Sigmoid colon (tissue), 7 donors: ENCODE data around the gene DNAJC6. TPM values are rescaled to one million over a fixed set of nuclear protein-coding genes. Genes with fewer than 3 reads are reported as not detected.

Source experiments
- DNase-seq: peaks from one replicate; pipeline ENCODE4 v3.0.0-alpha.2; 2019
- H3K27ac ChIP-seq, 4 donors: fragments of 200-600 bp; sonication (generic); one replicate each; pipeline ENCODE4 v1.5.1; 2016 to 2019; ENCODE audit warnings: mild to moderate bottlenecking in 1 of 4
- H3K27me3 ChIP-seq, 3 donors: fragments of 200-600 bp; sonication (generic); one replicate each; pipeline ENCODE4 v1.5.1; 2019; ENCODE audit warnings: mild to moderate bottlenecking in 1 of 3
- H3K36me3 ChIP-seq, 4 donors: fragments of 200-600 bp; sonication (generic); one replicate each; pipeline ENCODE4 v1.5.1; 2016 to 2019
- H3K4me1 ChIP-seq, 4 donors: fragments of 200-600 bp; sonication (generic); one replicate each; pipeline ENCODE4 v1.5.1; 2017 to 2019
- H3K4me3 ChIP-seq, 4 donors: fragments of 200-600 bp; sonication (generic); one replicate each; pipeline ENCODE4 v1.5.1; 2017 to 2019; ENCODE audit warnings: mild to moderate bottlenecking in 2 of 4, moderate library complexity in 1 of 4
- H3K9me3 ChIP-seq, 4 donors: fragments of 200-600 bp in 3 of 4; sonication (generic) in 3 of 4; one replicate each; pipeline versions ENCODE4 v1.5.1 to v1.6.1; 2013 to 2019
- CTCF ChIP-seq, 4 experiments: fragments of 450-650 bp in 3 of 4; fragments of 200-600 bp in 1 of 4; IDR thresholded peaks; one replicate each; pipeline ENCODE4 v1.5.1; 2016 to 2019; ENCODE audit warnings: antibody characterized with exemption in 4 of 4, mild to moderate bottlenecking in 3 of 4, moderate library complexity in 2 of 4
- EP300 ChIP-seq, 4 donors: sonication (generic); formaldehyde crosslinking; IDR thresholded peaks; one replicate each; pipeline ENCODE4 v1.6.1; 2017; ENCODE audit warnings: antibody characterized with exemption in 4 of 4
- POLR2A ChIP-seq, 2 donors: fragments of 450-650 bp; IDR thresholded peaks; one replicate each; pipeline ENCODE4 v1.6.1; 2016; ENCODE audit warnings: antibody characterized with exemption in 2 of 2, mild to moderate bottlenecking in 2 of 2, moderate library complexity in 2 of 2
- POLR2AphosphoS5 ChIP-seq, 4 donors: sonication (generic); formaldehyde crosslinking; IDR thresholded peaks; one replicate each; pipeline ENCODE4 v1.6.1; 2017; ENCODE audit warnings: antibody characterized with exemption in 4 of 4
- WGBS, 2 donors: extraction: QIAGEN DNeasy Blood & Tissue Kit; methylation state at CpG; one replicate each; pipeline ENCODE4 v1.1.7; 2013; 5-methylcytosine and 5-hydroxymethylcytosine counted together
- intact Hi-C: fragments of 100-400 bp; cut with DNase I; formaldehyde crosslinking; loops from one replicate; pipeline ENCODE4 v1.15.1; 2023
- polyA plus RNA-seq, 3 donors: library from polyadenylated mRNA; stranded (reverse); fragments of 200-250 nt; gene quantifications; one replicate each; pipeline ENCODE4 v1.2.3, GENCODE V29; 2013
- total RNA-seq, 4 donors: library from RNA; depleted of rRNA; stranded (reverse); fragments of >200 nt; gene quantifications; one replicate each; pipeline ENCODE4 v1.1.0, GENCODE V29; 2016
- donor health status: healthy with polysubstance abuse.
- donor health status: Bipolar disorder and iron deficiency.
- donor health status: healthy.

The DNAJC6 gene
- total and polyA plus RNA-seq, 7 donors, result 0.23 to 7.1 (median 3.9) TPM

GRCh38 chr1:65386439-65386838, 77.1 kb downstream of the DNAJC6 start:
- DNase-seq, result no peak

GRCh38 chr1:65387821-65388220, 78.5 kb downstream of the DNAJC6 start:
- WGBS, 2 donors, result 87 to 94% methylated on average over 2 of the region's 2 CpGs
- no peak overlapping the region for H3K27ac ChIP-seq

More at GRCh38 chr1:65386439-65386838, 77.1 kb downstream of the DNAJC6 start:
- no peak overlapping the region for H3K27ac ChIP-seq
- H3K36me3 ChIP-seq, result no peaks in the 10 kb centered on the region
- intact Hi-C loops, result no loop called here
- no peaks in the 10 kb centered on the region for H3K27me3 ChIP-seq
- H3K9me3 ChIP-seq, result no peaks in the 10 kb centered on the region
- 93% methylated on average over 3 of the region's 3 CpGs for WGBS, 2 donors
- no peaks in the 10 kb centered on the region for H3K4me1 ChIP-seq
- H3K4me3 ChIP-seq, result no peak overlapping the region
- no peak for TF ChIP-seq EP300 (IDR thresholded peaks at IDR 0.05)

GRCh38 chr1:65388908-65389695, 79.8 kb downstream of the DNAJC6 start:
- no peak overlapping the region for H3K27ac ChIP-seq
- no peak for DNase-seq
- TF ChIP-seq POLR2AphosphoS5 (IDR thresholded peaks at IDR 0.05) (no peak), EP300 (IDR thresholded peaks at IDR 0.05) (no peak), CTCF (IDR thresholded peaks at IDR 0.05) (no peak), POLR2A (IDR thresholded peaks at IDR 0.05) (no peak)
- H3K4me3 ChIP-seq, result no peak overlapping the region
- no peaks in the 10 kb centered on the region for H3K27me3 ChIP-seq
- 90 to 92% methylated on average over 3 of the region's 3 CpGs for WGBS, 2 donors
- no peaks in the 10 kb centered on the region for H3K36me3 ChIP-seq
- intact Hi-C loops, result no loop called here
- H3K4me1 ChIP-seq, result no peaks in the 10 kb centered on the region
- H3K9me3 ChIP-seq, result no peaks in the 10 kb centered on the region

More at GRCh38 chr1:65387821-65388220, 78.5 kb downstream of the DNAJC6 start:
- Histone ChIP-seq H3K4me3 (no peak overlapping the region), H3K4me1 (no peaks in the 10 kb centered on the region), H3K27me3 (no peaks in the 10 kb centered on the region), H3K9me3 (no peaks in the 10 kb centered on the region), H3K36me3 (no peaks in the 10 kb centered on the region)
- no peak for DNase-seq
- TF ChIP-seq POLR2AphosphoS5 (IDR thresholded peaks at IDR 0.05) (no peak), EP300 (IDR thresholded peaks at IDR 0.05) (no peak), CTCF (IDR thresholded peaks at IDR 0.05) (no peak), POLR2A (IDR thresholded peaks at IDR 0.05) (no peak)
- intact Hi-C loops, result no loop called here

GRCh38 chr1:65392497-65392896, 83.2 kb downstream of the DNAJC6 start:
- DNase-seq, result no peak
- no peak for TF ChIP-seq POLR2A (IDR thresholded peaks at IDR 0.05)
- TF ChIP-seq POLR2AphosphoS5 (IDR thresholded peaks at IDR 0.05), result no peak
- H3K36me3 ChIP-seq, result no peaks in the 10 kb centered on the region
- intact Hi-C loops, result no loop called here
- 97 to 98% methylated on average over 7 of the region's 7 CpGs for WGBS, 2 donors
- no peaks in the 10 kb centered on the region for H3K9me3 ChIP-seq
- H3K4me3 ChIP-seq, result no peak overlapping the region
- no peaks in the 10 kb centered on the region for H3K27me3 ChIP-seq
- H3K27ac ChIP-seq, result no peak overlapping the region
- no peaks in the 10 kb centered on the region for H3K4me1 ChIP-seq

- H3K4me1 ChIP-seq, result no peaks in the 10 kb centered on the region
- H3K27ac ChIP-seq, result no peak overlapping the region
- TF ChIP-seq POLR2A (IDR thresholded peaks at IDR 0.05), result no peak
- TF ChIP-seq POLR2AphosphoS5 (IDR thresholded peaks at IDR 0.05), result no peak
- TF ChIP-seq EP300 (IDR thresholded peaks at IDR 0.05), result no peak
- TF ChIP-seq CTCF (IDR thresholded peaks at IDR 0.05), result no peak
- no peak for DNase-seq
- H3K27me3 ChIP-seq, result no peaks in the 10 kb centered on the region
- no peak overlapping the region for H3K4me3 ChIP-seq
- 84 to 89% methylated on average over 2 of the region's 2 CpGs for WGBS, 2 donors
- intact Hi-C loops, result no loop called here
- H3K36me3 ChIP-seq, result no peaks in the 10 kb centered on the region
- H3K9me3 ChIP-seq, result no peaks in the 10 kb centered on the region
Observed at GRCh38 chr1:65393347-65393746, 84.0 kb downstream of the DNAJC6 start.
